GDM1 (cell line): ENCODE results near the gene BET1.
"Not testable (repeated sequence)": the region's sequence is repeated elsewhere in the genome, so short reads cannot be mapped to it uniquely, and the experiment has no call there.

ENCODE experiments used
- DNase-seq: peaks from one replicate; lab custom pipeline; 2025; lab: John Stamatoyannopoulos, UW

Gene BET1, protein sequence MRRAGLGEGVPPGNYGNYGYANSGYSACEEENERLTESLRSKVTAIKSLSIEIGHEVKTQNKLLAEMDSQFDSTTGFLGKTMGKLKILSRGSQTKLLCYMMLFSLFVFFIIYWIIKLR

DNA sequence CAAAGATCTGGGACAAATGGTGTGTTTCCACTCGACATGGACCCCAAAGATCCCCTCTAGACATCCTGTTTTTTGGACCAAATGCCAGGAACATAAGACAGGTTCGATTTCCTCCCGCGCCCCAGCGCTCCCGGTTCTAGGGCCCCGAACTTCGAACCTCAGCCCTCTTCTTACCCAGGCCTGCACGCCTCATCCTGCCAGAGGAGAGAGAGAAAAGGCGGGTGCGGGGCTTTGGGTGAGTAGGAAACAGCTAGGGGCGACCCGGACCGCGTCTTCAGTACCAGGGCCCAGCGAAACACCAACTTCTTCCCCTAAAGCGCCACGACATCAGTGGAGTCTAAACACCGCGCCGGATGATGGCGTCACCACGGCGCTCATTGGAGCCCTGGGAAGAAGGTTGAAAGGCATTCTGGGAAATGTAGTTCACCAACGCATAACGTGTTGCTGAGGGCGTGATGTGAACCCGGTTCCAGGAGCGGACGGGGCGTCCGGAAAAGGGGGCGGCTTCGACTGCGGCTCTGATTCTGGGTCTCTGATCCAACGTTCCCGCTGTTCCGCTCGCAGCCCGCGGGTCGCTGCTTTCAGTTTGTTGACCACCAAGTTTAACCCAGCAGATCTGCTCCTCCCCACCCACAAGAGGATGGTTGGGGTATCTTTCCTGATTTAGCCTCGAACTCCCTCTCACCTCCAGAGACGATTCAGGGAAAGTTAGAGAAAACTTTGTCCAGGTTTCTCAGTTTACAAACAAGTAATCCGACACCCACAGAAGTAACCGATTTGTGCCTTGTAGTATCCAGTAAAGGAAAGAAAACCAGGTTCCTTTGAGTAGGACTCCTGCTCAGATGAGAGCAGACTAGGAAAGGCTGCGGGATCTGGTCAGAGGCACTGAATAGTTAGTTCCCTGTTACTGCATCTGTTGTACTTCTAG lies at the start of gene BET1:
Gene BET1, minus strand, starts transcription at position 332 of the 928 bp plus-strand sequence. Its CDS starts 139 bp downstream, at position 193.
- peak; percentile 84 for DNase-seq

DNA sequence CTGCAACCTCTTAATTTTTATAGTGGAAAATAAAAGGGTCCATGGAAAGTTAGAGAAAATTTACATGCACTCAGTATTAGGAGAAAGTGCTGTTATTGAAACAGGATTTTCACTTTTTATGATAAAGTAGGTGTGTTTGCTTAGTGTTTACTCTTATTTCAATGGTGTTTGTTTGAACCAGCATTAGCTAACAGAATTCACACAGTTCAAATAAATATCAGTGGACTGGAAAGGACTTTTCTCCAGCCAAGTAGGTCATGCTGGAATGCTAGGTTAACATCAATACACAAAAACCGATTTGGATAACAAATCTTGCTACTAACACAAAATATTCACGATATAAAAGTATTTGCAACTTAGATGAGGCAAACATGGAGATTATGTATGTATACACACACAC lies 49.4 kb upstream of the BET1 start:
- no peak for DNase-seq

- no peak for DNase-seq
Observed at GRCh38 chr7:94052398-94053180, 48.4 kb upstream of the BET1 start.

DNA sequence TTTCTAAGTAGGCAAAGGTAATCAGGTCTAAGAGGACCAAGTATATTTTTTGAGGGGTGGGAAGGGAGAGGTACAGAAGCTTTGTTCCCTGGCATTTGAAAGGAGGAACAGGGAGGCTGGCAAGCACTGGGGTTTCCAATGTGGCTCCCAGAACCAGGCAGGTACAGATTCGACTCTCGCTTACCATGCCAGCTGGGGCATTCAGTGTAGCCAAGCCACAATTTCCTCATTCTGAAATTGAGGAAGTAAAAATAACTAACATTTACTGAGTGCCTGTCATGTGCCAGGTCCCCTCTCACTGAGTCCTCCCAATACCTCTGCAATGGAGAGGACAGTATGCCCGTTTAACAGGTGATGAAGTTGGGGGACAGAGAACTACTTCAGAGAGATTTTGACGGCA lies 45.9 kb upstream of the BET1 start:
- DNase-seq, result peak; percentile 75

- no peak for DNase-seq
Observed at GRCh38 chr7:94049615-94050014, 45.5 kb upstream of the BET1 start.

DNA sequence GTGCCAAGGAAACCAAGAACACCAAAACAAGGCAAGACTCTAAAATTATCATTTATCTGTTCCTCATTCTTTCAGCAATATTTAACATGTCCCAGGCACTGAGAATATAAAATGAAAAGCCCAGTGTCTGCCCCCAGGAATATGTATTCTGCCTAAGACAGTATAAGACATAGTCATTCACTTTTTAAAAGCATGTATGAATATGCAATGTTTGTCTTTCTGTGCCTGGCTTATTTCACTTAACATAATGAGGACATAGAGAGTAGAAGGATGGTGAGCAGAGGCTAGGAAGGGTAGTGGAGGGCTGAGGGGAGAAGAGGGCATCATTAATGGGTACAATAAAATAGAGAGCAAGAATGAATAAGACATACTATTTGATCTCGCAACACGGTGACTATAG lies 44.6 kb upstream of the BET1 start:
- DNase-seq, result no peak

GRCh38 chr7:94047956-94048355 lies 43.8 kb upstream of the BET1 start:
- no peak for DNase-seq

DNA sequence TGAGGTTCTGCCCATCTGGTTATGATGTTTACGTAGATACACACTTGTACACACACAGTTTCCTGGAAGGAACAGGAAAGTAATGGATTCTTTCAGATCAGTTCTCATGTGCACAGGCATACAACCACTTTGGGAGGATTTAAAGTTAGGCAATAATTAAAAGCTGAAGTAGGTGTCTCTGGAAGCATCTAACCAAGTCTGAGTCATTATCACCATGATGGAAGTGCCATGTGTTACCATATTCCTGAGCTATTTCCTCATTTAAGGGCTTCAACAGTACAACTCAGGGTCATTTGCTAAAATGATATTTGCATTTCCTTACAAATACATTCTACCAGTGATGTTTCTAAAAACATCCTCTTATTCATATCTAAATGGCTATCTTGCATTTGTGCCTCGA lies 41.4 kb upstream of the BET1 start:
- DNase-seq, result no peak

- DNase-seq, result no peak
Observed at GRCh38 chr7:94044806-94045205, 40.7 kb upstream of the BET1 start.

GRCh38 chr7:94043299-94043698 lies 39.1 kb upstream of the BET1 start:
- DNase-seq, result no peak

DNA sequence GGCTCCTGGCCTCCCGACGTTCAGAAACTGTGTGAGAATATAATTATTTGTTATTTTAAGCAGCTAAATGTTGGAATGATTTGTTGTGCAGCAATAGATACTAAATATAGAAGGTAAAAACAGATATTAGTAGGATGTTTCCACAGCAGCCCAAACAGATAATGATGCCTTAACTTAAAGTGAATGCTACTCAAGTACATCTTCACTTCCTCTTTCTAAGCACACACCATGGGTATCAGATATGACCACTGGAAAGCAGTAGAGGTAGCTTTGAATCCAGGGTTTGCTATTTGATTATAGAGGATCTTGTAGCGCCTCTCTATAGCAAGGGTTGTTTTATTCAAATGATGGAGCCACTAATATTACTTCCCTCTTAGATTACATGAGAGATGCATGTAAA lies 38.2 kb upstream of the BET1 start:
- DNase-seq, result no peak

DNA sequence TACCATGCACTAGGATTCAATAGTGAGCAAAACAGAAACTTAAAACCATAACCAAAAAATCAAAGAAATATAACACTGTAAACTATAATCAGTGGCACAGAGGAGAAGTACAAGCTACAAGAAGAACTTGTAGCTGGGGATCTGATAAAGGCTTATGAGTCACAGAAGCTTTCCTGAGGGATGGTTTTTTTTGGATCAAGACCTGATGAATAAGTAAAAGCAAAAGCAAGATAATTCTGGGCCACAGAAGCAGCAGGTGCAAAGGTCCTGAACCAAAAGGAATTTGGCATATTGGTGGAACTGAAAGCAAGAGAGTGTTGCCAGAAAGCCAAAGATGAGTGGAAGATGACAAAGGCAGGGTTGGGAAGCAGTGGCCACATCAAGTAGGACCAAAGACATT lies 37.4 kb upstream of the BET1 start:
- DNase-seq, result no peak

GRCh38 chr7:94040254-94040653 lies 36.1 kb upstream of the BET1 start:
- no peak for DNase-seq

DNA sequence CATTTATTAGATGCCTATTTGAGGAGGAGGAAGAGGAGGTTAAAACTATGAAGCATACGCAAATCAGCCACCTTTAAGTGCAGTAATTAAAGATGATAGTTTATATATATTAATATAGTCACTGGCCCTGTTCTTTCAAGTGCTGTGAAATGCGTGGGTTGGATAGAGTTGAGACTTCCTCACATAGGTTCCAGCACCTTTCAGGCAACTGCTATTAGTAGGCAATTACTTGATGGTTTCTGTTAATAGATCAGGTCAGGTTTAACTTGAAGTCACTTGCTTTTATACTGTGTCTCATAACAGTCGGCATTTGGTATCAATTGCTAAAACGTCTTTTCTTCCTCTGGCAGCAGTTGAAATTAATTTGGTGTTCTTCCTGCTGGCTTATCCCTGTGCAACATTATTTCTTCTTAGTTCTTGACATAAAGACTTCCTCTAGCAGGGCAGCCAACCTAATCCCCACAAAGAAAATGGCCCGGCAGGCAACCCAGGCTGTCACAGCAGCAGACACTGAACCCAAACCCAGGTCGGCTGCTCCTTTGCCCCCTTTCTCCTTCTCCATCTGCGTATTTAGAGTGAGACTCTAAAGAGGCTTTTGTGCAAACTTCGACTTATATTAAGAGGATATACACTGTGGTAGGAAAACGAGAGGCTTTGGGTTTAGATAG lies 35.3 kb upstream of the BET1 start:
- no peak for DNase-seq

DNA sequence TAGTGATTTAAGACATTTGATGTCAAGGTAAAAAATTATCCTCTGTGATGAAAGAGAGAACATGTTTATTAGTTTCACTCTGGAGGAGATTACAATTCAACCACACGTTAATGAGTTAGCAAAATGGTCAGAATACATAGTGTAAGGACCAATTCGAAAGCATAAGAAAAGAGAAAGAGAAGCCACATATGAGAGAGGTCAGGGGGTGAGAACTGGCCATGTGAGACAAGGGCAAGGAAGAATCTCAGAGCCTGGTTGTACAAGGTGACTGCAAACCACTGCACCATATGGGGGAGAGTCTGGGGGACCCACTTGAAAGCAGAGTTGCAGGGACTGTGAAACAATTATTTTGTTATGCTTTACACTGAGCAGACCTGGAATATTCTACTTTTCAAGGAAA lies 27.7 kb upstream of the BET1 start:
- DNase-seq, result no peak

DNA sequence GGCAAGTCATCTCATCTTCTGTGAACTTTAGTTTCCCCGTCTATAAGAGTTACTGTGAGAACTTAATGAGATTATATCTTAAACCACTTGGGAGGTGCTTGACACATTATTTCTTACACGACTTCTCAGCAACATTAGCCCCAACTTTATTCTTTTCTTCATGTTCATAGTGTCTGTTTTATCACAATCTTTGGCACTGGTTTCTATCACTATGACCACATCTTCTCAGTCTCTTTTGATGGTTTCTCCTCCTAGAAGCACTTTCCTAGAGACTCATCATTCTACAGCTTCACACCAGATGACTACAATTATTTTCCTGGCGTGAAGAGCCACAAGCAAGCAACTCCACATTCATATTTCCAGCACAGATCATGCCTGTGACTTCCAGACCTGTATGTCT lies 26.5 kb upstream of the BET1 start:
- no peak for DNase-seq

DNA sequence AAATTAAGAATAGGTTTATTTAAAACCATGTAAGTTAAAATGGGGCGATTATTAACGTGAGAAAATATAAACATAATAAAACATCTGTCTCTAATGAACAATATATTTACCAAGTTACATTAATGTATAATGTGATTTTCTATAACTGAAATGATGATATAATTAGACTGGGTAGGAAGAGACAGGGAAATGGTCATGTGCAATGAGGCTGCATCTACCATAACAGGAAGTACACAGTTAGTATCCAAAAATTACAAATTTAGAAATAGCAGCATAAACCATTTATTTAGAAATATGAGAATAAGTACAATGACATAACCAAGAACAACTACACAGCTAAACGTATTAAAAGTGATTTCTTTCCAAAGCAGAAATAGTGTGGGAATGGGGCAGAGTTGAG lies 25.8 kb upstream of the BET1 start:
- DNase-seq, result no peak

DNA sequence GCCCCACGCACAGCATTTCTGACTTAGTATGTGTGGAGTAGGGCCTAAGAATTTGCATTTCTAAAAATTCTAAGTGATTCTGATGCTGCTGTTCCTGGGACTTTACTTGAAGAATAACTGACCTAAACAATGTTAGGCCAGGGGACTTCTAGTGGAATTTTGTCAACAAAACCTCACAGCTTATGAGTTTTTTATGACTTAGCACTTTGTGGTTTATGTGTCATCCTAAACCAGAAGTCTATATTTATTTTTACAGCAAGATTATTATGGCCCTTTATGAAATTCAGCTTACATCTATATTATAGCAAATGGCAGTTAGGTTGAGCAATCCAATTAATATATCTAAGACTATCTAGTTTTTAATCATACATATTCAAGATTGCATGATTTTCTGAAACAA lies 24.6 kb upstream of the BET1 start:
- DNase-seq, result no peak

DNA sequence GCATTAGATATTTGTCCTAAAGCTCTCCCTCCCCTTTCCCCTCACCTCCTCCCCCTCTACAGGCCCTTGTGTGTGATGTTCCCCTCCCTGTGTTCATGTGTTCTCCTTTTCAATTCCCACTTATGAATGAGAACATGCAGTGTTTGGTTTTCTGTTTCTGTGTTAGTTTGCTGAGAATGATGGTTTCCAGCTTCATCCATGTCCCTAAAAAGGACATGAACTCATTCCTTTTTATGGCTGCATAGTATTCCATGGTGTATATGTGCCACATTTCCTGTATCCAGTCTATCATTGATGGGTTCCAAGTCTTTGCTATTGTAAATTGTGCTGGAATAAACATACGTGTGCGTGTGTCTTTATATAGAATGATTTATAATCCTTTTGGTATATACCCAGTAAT lies 22.5 kb upstream of the BET1 start:
- DNase-seq, result not testable (repeated sequence)

DNA sequence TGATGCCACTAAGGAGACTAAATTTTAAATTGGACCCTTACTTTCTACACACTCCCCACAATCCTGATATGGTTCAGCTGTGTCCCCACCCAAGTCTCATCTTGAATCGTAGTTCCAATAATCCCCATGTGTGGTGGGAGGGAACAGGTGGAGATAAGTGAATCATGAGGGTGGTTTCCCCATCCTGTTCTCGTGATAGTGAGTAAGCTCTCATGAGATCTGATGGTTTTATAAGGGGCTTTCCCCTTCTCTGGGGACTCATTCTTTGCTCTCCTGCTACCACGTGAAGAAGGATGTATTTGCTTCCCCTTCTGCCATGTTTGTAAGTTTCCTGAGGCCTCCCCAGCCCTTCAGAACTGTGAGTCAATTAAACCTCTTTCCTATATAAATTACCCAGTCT lies 18.4 kb upstream of the BET1 start:
- DNase-seq, result no peak

- DNase-seq, result no peak
Observed at GRCh38 chr7:94016786-94017185, 12.6 kb upstream of the BET1 start.

DNA sequence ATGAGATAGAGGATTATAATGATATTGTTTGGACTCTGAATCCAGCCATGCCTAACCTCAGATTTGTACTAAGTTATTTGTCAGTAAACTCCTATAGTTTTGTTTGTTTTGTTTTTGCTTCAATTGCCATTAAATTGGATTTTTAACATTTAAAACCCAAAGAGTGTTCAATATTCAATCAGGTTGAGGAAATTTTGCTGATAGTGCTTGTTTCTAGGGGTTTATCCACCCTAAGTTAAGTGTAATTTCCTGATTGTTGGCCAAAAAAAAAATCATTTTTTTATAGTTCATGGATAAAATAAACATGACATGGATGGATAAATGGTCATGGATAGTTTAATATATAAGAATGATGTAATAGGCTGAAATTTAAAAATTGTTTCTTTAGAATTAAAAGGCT lies 11.4 kb upstream of the BET1 start:
- no peak for DNase-seq
